GM19328 (cell line): Measurements from ENCODE around the gene YPEL3.

Experiments
- ATAC-seq: cut with Tn5 transposase; IDR thresholded peaks from one replicate; pipeline ENCODE4 v1.9.1; 2021; ENCODE audit warnings: mild to moderate bottlenecking, moderate library complexity; ENCODE audit not compliant: unreplicated experiment

Gene YPEL3

DNA sequence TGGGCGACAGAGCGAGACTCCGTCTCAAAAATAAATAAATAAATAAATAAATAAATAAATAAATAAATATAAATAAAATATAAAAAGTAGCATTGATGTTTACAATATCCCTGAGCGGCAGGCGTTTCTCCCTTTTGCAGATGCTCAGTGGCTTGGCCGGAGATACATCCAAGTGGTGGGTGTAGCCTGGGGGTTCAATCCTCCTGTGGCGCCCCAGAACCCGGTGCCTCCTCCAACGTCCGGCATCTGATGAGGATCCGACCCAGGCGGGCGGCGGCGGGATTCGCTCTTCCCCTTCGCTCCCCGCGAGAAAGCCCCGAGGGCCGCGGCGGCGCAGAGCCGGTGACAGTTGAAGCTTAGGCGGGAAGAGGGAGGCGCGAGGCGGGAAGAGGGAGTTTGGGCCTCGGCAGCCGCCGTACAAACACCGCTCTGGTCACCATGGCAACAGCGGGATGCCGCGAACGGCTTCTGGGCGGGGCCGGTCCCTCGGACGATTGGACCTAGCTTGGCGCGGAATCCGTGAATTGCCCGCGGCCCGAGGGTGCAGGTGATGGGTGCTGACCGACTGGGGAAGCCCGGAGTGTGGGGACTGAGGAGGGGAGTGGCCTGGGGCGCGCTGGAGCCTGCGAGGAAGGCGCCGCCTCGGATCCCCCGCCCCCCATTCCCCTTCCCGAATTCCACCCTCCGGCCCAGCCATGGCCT lies 43.2 kb downstream of the YPEL3 start:
- ATAC-seq: no peak

DNA sequence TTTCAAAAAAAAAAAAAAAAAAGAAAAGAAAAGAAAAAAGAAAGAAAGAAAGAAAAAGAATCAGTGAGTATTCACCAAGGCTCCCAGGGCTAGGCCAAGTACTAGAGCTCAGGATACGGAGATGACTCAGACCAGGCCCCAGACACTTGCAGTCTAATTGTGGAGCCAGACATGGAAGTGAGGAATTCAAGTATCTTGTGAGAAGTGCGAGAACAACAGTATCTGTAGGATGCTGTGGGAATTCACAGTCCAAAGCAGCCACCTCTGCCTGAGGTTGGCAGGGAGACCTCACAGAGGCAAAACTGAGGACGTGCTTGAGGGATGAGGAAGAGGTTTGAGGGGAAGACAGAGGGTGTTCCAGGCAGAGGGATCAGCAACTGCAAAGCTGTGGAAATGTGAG lies 44.5 kb downstream of the YPEL3 start:
- ATAC-seq: no peak

DNA sequence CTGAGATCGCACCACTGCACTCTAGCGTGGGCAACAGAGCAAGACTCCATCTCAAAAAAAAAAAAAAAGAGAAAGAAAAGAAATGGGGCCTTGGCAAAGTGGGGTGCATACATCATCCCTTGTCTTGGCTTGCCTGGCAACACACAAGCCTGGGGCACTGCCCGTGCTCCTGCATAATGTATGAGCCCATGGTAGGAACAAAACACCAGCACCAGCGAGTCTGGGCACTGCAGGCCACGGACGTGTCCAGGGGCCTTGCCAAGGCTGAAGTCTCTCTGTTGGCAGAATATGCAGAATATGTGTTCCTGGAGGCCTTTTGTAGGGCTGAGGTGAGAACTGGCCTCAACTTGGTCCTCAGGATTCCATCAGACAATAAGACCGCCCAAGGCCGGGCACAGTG lies 46.1 kb downstream of the YPEL3 start:
- no peak for ATAC-seq

DNA sequence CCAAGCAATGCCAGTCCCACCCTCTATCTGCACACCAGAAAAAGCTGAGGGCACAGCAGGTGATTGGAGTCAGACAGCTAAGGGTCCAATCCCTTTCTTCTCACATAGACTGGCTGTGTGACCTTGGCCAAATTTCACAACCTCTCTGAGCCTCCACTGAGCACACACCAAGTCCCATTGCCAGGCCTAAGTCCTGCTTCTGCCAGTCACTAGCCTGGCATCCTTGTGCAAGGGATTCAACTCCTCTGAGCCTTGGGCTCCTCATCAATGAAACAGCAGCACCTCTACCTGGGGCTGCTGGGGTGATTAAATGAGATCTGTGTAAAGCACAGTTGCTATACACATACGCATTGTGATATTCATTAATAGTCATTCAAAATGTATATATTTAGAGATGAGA lies 49.4 kb downstream of the YPEL3 start:
- ATAC-seq: no peak

DNA sequence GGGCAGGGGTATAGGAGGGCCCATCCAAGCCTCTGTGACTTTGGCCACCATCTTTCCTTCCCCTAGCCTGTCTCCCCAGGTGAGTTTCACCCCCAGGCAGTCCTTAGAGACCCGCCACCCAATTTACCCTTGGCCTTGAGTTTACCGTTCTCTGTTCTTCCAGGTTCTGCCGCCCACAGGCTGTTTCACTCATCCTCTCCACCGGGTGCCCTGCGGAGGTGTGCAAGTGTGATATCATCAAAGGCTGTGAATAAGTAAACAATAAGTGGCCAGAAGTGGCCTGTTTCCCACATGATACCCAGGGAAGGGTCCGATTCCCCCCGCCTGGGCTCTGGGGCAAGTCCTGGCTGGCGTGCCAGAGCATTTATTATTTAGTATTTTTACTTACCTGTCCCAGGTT lies 49.8 kb downstream of the YPEL3 start:
- ATAC-seq: no peak
